Calu3 (cell line): ENCODE measurements around the gene SNAPC2. TPM values are rescaled to one million over a fixed set of nuclear protein-coding genes. Genes with fewer than 3 reads are reported as not detected.
"Not testable (repeated sequence)": the region's sequence is repeated elsewhere in the genome, so short reads cannot be mapped to it uniquely, and the experiment has no call there.

ENCODE experiments used
- BruUV-seq: library from RNA; stranded (reverse); fragments of 400-500 nt; replicated peaks from 2 replicates; lab custom pipeline; 2021; lab: Mats Ljungman, UMichigan
- CTCF ChIA-PET: fragments of 300-600 bp; sonication (Branson Sonifier 250); formaldehyde crosslinking; loops from one replicate; lab custom pipeline; 2022; ENCODE audit warnings: antibody characterized with exemption; lab: Charles Lee
- DNase-seq: peaks from one replicate; pipeline ENCODE4 v3.0.0; 2022
- H3K27ac Mint-ChIP-seq: one replicate; pipeline ENCODE4 v1.8.0; 2022; ENCODE audit warnings: mixed read lengths; ENCODE audit not compliant: unreplicated experiment
- H3K27me3 Mint-ChIP-seq: one replicate; pipeline ENCODE4 v1.8.0; 2022; ENCODE audit warnings: mixed read lengths; ENCODE audit not compliant: unreplicated experiment
- H3K36me3 Mint-ChIP-seq: one replicate; pipeline ENCODE4 v1.8.0; 2022; ENCODE audit warnings: mild to moderate bottlenecking, moderate library complexity, mixed read lengths; ENCODE audit not compliant: insufficient read depth, unreplicated experiment
- H3K4me1 Mint-ChIP-seq: one replicate; pipeline ENCODE4 v1.8.0; 2022; ENCODE audit warnings: mild to moderate bottlenecking, low read depth, mixed read lengths; ENCODE audit not compliant: unreplicated experiment
- H3K4me3 Mint-ChIP-seq: one replicate; pipeline ENCODE4 v1.8.0; 2022; ENCODE audit warnings: mild to moderate bottlenecking, low read depth, moderate library complexity, mixed read lengths; ENCODE audit not compliant: unreplicated experiment
- H3K9me3 Mint-ChIP-seq: one replicate; pipeline ENCODE4 v1.8.0; 2022; ENCODE audit warnings: low read depth, mixed read lengths; ENCODE audit not compliant: unreplicated experiment
- CTCF ChIP-seq: fragments of 200-600 bp; IDR thresholded peaks from one replicate; pipeline ENCODE4 v1.8.0; 2022; ENCODE audit warnings: antibody characterized with exemption; ENCODE audit not compliant: unreplicated experiment
- intact Hi-C: fragments of 100-400 bp; cut with micrococcal nuclease; formaldehyde crosslinking; loops from one replicate; pipeline ENCODE4 v1.10.0; 2022; ENCODE audit not compliant: unreplicated experiment
- total RNA-seq: library from RNA; stranded (reverse); gene quantifications from 2 replicates; pipeline ENCODE4 v1.2.3, GENCODE V29; 2022

The SNAPC2 gene
- total RNA-seq, 1 experiment from 2014 or later, result 12.1 TPM

GRCh38 chr19:7927605-7928333 lies 7.6 kb downstream of the SNAPC2 start:
- H3K27ac Mint-ChIP-seq, result no peak overlapping the region
- TF ChIP-seq CTCF, result no peak
- intact Hi-C loops, result no loop called here
- no peak for DNase-seq
- CTCF ChIA-PET, result no interaction called here
- no peaks in the 10 kb centered on the region for H3K27me3 Mint-ChIP-seq
- no peak overlapping the region for H3K4me3 Mint-ChIP-seq
- H3K36me3 Mint-ChIP-seq, result peaks cover 45% of the 10 kb centered on the region
- peaks cover 8% of the 10 kb centered on the region for H3K4me1 Mint-ChIP-seq
- BruUV-seq, result no TSS peak
- H3K9me3 Mint-ChIP-seq, result no peaks in the 10 kb centered on the region

GRCh38 chr19:7928334-7928706 lies 8.2 kb downstream of the SNAPC2 start:
- Mint-ChIP-seq H3K4me3 (no peak overlapping the region), H3K27me3 (no peaks in the 10 kb centered on the region), H3K9me3 (no peaks in the 10 kb centered on the region), H3K27ac (no peak overlapping the region), H3K36me3 (peaks cover 47% of the 10 kb centered on the region), H3K4me1 (peaks cover 8% of the 10 kb centered on the region)
- TF ChIP-seq CTCF, result no peak
- no peak for DNase-seq
- intact Hi-C loops, result no loop called here
- CTCF ChIA-PET, result interaction anchor here (0.6 to 1.4 kb wide), 2 partner anchors 8 to 132 kb away, joined by 4 to 8 read pairs; partner anchors contain the start of gene SNAPC2
- BruUV-seq, result no TSS peak

GRCh38 chr19:7928741-7929701 lies 8.9 kb downstream of the SNAPC2 start:
- Mint-ChIP-seq H3K4me3 (no peak overlapping the region), H3K27ac (no peak overlapping the region), H3K27me3 (no peaks in the 10 kb centered on the region), H3K36me3 (peaks cover 54% of the 10 kb centered on the region), H3K4me1 (peaks cover 8% of the 10 kb centered on the region), H3K9me3 (no peaks in the 10 kb centered on the region)
- intact Hi-C loops, result no loop called here
- CTCF ChIA-PET, result interaction anchor here (0.6 to 1.4 kb wide), 3 partner anchors 8 to 132 kb away, joined by 4 to 8 read pairs (median 6); partner anchors contain the start of genes SNAPC2 and TIMM44
- BruUV-seq, result no TSS peak
- TF ChIP-seq CTCF, result peak; percentile 33
- DNase-seq, result peak; percentile 51

- H3K4me1 Mint-ChIP-seq, H3K4me3 Mint-ChIP-seq, DNase-seq, BruUV-seq, H3K9me3 Mint-ChIP-seq, intact Hi-C loops, H3K27me3 Mint-ChIP-seq, H3K27ac Mint-ChIP-seq: not testable (repeated sequence)
- H3K36me3 Mint-ChIP-seq, result peaks cover 58% of the 10 kb centered on the region
- CTCF ChIA-PET, result interaction anchor here (0.7 kb wide), 1 partner anchor 28 kb away, joined by 5 read pairs; no protein-coding TSS in a partner anchor
Measured at GRCh38 chr19:7930030-7930429, 9.9 kb downstream of the SNAPC2 start.
